CD4-positive, alpha-beta T cell treated with Interleukin-4 for 1 hour (primary cell): ENCODE measurements around the gene CBLN3.
A peak's percentile ranks its signal among the peaks of the same experiment; 100 is the strongest.

Experiments
- DNase-seq, 2 donors: peaks; one replicate each; pipeline ENCODE4 v3.0.0-alpha.2; 2020 to 2022

The CBLN3 gene

DNA sequence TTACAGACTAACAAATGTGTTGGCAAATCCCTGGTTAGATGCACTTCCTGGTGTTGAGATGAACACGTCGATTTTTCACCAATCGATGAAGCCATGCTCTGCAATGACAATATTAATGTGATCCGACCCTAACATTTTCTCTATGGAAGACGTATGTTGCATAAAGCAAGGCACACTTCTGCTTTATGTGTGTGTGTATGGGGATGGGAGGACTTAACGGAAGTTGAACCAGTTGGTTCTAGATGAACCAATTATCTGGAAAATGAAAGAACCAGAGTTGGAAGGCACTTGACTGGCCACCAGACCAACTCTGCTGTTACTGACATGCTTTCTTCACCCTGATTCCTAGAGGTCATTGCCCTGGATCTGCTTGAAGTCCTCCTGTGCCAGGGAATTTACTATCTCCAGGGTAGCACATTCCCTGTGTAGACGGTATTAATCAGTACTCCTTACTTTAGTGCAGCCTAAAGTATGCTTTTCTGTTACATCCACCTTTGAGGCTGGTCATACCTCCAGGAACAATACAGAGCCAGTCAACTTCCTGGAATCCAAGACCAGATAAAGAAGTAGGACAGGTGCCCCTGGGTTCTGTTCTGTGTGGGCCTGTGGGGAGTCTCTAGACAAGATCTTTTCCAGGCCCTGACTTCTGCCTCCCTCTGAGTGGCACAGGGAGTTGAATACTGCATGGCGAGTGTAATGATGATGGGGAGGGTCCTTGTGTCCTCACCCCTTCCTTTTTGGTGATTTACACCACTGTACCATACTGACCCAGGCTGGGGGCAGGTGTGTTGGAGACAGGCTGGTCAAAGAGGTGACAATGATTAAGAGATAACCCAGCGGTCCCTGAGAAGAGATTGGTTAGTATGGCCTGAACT lies 9.0 kb upstream of the CBLN3 start:
- no peak for DNase-seq

DNA sequence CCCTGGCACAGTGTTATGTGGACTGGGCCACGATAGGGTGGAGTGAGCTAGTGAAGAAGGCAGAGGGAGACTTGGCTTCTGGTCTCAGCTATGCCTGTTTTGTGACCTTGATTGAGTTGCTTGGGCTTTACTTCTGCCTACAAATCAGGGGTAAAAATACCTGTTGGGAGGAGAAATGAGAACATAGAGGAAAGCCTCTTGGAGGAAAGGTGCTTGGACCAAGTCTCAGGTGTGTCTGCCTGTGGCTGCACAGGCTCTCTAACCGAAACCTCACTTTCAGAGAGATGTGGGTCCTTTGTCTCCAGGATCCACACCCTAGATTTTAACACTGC lies 8.2 kb upstream of the CBLN3 start:
- no peak for DNase-seq

DNA sequence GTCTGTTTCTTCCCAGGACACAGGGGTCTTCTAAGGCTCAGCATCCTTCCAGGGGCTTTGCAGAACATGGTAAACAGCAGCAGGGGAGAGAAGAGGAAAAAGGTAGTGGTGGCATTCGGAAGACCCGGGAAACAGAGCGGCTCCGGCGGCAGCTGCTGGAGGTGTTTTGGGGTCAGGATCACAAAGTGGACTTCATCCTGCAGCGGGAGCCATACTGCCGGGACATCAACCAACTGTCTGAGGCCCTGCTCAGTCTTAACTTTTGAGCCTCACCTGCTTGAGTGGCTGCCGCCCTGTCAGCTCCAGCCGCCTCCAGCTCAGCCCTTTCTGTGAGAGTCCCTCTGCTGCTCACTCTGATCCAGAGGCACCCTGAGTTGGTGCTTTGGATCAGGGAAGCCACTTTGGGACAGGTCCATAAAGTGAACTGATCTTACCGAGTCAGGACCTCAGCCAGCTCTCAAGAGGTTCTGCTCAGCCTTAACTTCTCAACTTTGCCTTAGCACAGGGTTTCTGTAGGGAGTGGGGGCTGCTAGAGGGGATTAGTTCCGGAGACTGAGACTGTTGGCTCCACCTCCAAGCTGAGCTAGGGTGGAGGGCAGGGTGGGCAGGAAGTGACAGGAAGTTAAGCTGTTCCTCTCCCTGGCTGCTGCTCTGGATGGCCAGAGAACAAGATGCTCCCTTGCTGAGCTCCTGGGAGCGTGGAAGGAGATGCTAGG lies 7.7 kb upstream of the CBLN3 start:
- DNase-seq, result no peak

DNA sequence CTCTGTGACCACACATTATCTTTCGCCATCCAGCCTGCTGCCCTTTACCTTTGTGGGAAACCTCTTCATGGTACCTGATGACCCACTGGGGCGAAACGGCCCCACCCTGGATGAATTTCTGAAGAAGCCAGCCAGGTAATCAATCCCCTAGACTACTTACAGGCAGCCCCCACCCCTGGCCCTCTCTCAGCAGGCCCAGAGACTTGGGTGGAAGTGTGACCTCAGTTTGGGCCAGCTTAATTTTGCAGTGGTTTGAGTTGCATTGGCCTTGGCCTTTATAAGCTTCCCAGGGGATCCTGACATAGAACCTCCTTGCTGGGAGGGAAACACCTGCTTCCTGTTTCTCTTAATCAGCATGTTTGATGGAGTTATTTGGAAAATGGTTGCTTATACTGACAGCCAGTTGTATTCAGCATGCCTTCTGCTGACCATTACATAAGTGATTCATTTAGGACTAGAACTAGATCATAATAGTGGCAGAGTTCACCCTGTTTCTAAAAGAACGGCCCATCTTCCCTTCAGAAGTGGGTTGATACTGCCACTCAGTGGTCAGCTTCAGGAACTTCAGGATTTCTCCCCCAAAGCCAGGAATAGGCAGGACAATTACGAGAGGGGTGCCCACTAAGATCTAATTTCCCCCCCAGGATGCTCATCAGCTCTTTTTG lies 7.0 kb upstream of the CBLN3 start:
- DNase-seq, result peak; percentile 61 to 75

DNA sequence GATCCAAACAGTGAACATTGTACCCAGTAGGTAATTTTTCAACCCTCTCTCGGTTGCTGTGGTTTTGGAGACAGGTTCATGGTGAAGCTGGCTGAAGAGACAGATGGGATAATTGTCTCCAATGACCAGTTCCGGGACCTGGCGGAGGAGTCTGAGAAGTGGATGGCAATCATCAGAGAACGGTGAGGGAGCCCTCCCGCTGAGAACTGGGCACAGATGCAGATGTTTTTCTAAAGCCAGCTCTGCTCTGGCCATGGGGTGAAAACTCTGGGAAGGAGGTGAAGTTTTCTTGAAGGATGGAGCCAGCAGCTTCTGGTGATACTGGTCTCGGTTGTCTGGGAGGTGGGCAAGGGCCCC lies 6.5 kb upstream of the CBLN3 start:
- DNase-seq, result no peak

DNA sequence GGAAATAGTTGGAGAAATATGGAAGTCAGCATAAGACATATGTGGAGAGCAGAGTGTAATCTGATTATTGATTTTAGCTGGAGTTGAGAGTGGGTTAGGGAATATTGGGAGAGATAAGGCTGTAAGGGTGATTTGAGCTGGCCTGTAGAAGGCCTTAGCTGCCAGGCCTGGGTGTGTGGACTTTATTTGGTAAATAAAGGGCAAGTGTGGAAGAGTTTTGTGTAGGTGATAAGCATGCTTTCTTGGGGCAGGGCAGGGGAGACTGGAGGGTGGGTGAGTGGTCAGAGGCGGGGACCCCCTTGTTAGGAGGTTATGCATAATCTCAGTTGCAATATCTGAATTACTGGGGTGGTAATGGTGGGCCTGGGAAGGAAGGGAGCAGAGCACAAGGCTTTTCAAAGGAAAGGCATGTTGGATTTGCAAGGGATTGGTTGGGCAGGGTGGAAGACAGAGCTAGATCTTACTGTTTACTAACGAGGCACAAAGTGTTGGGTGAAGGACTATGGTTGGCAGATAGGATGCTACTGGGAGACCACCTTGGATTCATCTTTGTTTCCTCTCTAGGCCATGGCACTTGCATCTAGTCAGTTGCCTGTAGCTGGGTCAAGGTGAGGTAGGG lies 5.8 kb upstream of the CBLN3 start:
- DNase-seq, result no peak

DNA sequence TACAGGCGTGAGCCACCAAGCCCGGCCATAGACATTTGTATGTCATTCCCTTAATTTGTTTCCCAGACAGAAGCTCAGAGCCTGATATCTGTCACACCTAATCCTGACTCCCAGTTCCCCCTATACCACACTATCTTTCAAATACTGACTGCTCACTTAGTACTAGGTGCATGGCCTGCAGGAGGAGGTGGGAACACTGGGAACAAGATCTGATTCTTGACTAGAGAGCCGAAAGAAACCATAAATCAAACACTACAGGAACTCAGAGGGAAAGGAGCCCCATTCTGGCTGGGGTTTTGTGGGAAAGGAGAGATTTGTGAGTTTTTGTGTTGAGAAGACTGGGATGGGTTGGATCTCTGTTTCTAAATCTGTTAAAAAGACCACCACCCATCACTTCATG lies 5.2 kb upstream of the CBLN3 start:
- no peak for DNase-seq

DNA sequence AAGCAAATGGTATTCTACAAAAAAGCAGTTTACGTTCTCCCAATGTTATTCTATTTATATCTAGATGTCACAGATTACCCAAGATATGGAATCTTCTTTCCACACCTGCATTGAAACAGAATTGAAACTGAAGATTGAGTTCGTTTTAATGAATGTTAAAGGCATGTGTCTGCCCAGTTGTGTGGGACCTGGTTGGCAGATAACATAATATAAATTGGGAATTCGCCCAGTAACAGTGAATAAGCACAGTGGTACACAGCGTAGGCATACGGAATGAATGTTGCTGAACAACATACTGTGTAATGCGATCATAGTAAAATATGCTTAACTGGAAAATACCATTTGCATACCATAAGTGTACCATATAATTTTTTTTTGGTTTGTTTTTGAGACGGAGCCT lies 4.6 kb upstream of the CBLN3 start:
- DNase-seq, result no peak

DNA sequence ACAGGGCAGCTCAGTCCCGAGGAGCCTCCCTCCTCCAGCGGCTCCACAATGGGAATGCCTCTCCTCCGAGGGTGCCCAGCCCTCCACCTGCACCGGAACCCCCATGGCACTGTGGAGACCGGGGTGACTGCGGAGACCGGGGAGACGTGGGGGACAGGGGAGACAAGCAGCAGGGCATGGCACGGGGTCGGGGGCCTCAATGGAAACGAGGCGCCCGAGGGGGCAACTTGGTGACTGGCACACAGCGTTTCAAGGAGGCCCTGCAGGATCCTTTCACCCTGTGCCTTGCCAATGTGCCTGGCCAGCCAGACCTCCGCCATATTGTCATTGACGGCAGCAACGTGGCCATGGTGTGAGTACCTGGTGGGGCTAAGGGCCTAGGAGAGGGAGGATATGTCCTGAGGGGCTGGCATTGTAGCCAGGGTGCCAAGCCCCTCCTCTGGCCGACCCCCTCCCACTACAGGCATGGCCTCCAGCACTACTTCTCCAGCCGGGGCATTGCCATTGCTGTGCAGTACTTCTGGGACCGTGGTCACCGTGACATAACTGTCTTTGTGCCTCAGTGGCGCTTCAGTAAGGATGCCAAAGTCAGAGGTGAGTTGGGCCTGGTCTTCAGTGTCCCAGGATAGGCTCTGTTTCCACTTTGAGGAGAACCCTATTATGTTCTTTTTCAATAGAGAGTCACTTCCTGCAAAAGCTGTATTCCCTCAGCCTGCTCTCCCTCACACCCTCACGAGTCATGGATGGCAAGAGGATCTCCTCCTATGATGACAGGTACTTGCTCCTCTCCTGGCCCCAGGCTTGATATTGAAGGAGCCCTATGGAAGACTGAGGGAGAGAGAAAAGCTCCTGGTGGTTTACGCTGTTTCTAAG lies 3.0 kb upstream of the CBLN3 start:
- DNase-seq, result no peak

DNA sequence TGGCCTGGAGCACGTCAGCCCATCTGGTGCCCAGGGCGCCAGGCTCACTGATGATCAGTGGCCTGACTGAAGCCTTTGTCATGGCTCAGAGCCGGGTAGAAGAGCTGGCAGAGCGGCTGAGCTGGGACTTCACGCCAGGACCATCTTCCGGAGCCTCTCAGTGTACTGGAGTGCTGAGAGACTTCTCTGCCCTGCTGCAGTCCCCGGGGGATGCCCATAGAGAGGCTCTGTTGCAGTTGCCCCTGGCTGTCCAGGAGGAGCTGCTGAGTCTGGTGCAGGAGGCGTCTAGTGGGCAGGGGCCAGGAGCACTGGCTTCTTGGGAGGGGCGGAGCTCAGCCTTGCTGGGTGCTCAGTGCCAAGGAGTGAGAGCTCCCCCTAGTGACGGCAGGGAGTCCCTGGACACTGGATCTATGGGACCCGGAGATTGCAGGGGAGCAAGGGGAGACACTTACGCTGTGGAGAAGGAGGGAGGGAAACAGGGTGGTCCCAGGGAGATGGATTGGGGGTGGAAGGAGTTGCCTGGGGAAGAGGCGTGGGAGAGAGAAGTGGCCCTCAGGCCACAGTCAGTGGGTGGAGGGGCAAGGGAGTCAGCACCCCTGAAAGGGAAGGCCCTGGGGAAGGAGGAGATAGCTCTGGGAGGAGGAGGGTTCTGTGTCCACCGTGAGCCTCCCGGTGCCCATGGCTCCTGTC lies 2.2 kb upstream of the CBLN3 start:
- DNase-seq, result peak; percentile 91 to 92

DNA sequence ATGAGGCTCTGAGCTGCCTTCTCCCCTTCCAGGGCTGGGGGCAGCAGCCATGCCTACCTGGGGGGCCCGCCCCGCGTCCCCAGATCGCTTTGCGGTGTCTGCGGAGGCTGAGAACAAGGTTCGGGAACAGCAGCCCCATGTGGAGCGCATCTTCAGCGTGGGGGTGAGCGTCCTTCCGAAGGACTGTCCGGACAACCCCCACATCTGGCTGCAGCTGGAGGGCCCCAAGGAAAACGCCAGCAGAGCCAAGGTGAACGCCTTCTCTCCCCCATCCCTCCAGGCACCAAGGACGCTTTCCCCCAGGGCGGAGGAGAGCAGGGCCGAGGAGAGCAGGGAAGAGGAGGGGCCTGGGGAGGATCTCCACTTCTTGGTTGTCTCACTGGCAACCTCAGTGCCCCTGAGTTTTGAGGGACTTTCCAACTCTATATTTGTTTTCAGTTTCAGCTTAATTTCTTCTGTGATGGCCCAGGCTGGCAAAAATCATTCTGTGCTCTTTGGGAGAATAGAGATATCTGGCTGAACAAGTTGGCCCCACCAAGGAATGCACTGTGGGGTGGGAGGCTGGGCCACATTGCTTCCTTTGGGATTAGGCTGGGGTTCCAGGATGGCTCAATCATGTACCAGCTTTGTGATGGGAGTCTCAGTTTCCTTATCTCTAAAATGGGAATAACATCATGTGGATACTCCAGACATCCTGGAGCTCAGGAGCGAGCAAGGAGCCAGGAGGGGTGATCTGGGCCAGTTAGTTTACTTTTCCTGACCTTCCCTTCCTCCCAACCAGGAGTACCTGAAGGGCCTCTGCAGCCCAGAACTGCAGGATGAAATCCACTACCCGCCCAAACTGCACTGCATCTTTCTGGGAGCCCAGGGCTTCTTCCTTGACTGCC lies 1.5 kb upstream of the CBLN3 start:
- peak; percentile 73 to 79 for DNase-seq

DNA sequence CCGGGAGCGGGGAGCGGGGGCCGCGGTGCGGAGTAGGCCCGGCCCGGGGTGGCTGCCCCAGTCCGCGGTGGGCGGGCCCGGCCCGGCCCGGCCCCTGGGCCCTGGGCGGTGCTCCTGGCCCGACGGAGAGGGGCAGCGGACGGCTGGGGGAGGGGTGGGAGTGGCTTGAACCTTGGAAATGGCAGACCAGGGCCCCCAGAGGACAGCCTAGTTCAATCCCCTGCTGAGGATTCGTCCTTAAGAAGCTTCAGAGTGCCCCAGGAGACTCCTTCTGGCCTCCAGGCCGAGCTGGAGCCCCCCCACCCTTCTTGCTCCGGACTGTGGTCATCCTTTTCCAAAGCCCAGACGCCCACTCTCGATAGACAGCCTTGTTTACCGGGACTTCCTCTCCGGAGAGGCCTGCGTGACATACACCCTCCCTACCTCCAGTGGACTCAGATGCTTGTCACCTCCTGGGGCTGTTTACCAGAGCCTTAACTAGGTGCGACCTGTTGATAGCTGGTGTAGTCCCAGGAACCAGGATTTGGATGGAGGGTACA lies 744 bp upstream of the CBLN3 start:
- DNase-seq, result peak; percentile 51 to 55

DNA sequence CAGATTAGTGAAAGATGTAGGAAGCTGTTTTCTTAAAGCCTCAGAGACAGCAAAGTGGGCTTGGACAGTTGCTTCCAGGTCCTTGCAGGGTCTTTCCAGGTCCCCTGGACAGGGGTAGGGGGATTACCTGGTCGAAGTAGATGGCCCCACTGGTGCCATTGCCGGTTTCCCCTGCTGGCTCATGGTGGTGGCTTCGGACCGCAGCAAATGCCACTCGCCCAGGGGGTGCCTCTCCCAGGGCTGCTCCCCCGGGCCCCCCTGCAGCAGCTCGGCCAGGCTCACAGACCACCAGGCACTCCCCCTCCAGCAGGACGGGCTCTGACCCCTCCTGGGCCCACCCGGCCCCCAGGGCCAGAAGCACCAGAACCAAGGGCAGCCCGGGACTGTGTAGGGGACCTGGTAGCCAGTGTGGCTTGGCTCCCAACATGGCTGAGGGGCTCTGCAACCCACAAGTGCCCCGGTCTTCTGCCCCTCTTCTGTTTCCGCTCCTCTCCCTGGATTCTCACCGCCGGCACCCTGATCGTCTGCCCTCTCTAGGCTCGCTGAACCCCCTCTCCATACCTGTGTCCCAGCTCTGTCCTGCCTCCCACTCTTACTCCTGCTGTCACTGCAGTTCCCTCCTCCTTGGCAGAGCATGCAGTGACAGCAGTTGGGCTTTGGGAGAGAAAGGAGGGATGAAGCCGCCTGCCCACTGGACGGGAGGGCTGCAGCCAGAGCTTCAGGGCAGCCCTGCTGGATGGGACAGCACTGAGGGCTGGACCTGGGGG lies 657 bp downstream of the CBLN3 start:
- DNase-seq, result no peak

DNA sequence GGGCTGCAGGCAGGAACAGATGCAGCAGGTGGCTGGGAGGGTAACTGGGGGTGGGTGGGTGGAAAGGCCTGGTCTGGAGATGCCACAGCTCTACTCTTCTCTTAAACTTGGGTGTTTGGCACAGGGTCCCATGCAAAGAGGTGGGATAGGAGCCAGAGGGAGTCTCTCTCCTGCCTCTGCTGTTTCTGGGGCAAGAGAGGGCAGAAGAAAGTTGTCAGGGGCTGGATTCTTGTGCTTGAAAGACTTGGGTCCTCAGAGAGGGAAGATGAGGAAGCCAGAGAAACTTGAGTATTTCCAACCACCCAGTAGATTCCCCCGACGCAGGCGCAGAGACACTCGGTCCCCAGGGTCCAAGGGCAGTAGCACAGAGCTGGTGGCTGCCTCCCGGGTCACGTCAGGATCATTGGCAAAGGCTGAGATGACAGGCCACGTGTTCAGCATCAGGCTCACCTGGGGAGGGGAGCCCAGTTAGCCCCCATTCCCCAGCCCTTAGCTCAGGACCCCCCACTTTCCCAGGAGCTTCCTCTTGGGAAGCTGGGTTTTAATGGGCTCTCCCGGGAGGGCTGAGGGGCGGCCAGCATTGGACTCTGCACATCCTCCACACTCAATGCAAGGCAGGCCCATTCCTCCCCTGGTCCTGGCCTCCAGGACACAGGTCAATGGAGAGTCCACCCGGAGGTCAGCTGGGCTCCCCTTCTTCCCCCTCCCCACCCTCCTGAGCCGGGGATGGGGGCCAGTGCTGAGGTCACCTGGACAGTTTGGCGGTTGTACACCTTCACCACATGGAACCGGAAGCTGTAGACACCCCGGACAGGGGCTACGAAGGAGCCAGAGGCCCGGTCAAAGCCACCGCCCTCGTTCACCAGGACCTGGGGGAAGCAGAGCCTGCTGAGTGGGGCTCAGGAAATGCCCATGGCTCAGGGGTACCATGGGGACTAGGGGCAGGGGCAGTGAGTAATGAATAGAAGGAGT lies 1.6 kb downstream of the CBLN3 start:
- DNase-seq, result no peak

DNA sequence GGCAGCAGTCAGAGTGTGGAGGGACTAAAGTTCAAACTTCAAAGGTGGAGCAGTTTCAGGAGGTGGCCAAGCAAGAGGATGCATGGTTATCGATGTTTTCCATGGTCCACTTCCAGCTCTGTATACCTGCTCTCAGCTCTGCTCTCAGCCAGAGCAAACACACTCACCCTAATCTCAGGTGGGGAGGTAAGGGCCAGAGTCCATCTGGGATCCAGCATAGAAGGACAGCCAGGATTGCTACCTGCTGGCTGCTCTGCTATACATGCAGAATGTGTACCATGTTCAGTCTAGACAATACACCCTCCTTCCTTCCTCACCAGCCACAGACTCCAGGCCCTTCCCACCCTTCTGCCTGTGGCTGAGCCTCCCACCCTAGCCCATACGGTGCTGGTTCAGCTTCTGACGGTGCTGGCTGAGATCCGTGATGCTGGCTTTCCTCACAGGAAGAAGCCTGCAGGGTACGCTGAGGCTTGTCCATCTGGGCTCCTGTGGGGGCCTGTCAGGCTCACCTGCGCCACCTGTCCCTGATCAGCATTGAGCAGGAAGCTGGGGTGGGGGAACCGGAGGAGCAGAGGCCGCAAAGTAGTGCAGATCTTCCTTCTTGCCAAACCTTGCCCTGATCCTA lies 2.4 kb downstream of the CBLN3 start:
- peak in 1 of 2 donors; percentile 33 for DNase-seq

DNA sequence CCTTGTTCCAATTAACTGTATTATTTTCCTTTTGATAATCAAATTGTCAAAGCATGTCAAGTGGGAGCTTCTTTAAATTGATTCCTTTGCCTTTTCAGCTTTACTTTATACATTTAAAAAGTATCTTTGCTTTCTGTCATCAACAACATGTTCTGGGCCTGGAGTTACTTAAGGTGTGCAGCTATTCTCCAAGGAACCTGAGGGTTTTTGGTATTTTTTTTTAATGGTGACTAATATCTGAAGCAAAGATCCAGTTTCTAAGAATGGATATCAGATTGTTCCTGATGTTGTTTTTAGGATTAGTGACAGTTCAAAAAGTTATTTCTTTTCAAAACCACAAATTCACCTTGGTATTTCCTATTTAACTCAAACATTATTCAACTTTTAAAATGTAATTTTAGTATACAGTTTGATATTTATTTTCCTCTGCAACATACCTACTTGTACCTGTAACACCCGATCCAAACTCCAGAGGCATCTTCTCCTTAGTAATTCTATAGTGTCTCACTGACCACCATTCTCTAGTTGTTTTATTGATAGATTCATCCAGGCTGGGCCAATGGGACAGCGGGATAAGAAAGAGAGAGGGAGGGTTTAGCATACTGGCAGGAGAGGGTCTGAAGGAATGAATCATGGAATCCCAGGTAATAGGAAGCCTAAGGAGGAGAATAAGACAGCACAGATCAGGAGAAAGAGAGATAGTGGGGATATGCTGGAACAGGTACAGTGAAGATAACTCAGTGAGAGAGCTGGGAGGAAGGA lies 3.1 kb downstream of the CBLN3 start:
- no peak for DNase-seq

DNA sequence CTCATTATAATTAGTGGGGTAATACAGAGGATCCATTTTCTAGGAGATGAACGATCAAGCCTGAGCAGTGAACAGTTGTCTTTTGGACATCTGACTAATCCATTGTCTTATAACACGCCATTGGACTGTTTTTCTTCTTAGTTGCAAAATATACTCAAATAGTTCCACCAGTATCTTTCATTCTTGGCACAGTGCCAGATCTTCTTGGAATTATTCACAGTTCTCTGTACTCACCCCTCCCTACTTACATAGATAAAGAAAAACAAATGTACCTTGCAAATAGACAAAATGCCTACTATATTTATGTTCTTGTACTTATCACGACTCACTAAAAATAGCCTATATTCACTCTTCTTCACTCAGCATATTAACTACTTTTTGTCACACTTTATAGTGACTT lies 3.8 kb downstream of the CBLN3 start:
- peak in 1 of 2 donors; percentile 54 for DNase-seq
